GM18508 (cell line): ENCODE data around the gene RBFA.

Experiments used
- ATAC-seq: cut with Tn5 transposase; IDR thresholded peaks from one replicate; pipeline ENCODE4 v1.9.1; 2021; ENCODE audit warnings: moderate number of reproducible peaks; ENCODE audit not compliant: insufficient read depth, unreplicated experiment

RBFA gene

GRCh38 chr18:80068571-80069272 is 34.5 kb downstream of the RBFA start:
- no peak for ATAC-seq

DNA sequence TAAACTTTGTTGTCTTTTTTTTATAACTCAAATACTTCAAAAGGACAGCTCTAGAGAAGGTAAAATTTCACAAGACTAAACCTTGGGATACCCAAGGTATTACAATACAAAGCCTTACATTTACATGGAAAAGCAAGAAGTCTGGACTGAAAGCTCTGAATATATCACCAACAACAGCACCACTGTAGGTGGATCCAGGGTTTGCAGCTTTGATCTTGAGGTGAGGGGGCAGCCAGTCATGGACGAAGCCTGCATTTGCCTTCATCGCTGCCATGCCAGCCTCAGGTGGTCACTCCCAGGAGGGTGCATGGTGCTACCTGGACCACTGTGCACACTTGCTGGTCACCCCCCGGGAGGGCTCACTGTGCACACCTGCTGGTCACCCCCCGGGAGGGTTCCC is 36.6 kb downstream of the RBFA start:
- ATAC-seq = no peak

GRCh38 chr18:80074183-80074582 is 39.9 kb downstream of the RBFA start:
- no peak for ATAC-seq

DNA sequence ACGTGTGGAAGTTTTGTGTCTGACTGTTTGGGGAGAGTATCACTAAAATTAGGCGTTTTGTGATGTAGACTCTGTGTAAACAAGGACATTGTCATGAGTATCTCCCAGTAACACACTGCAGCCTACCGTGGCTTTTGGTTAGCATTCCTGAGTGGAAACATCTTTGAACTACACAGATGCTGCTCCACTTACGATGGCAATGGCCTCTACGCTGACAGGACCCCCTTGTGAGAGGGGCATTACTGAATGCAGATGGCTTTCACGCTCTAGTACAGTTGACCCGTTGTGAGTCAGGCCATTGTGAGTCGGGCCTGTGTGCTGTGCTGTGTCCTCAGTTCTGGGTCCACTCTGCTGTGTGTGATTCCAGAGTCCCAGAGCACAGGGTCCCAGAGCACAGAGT is 40.5 kb downstream of the RBFA start:
- no peak for ATAC-seq

GRCh38 chr18:80075940-80076339 is 41.7 kb downstream of the RBFA start:
- no peak for ATAC-seq

DNA sequence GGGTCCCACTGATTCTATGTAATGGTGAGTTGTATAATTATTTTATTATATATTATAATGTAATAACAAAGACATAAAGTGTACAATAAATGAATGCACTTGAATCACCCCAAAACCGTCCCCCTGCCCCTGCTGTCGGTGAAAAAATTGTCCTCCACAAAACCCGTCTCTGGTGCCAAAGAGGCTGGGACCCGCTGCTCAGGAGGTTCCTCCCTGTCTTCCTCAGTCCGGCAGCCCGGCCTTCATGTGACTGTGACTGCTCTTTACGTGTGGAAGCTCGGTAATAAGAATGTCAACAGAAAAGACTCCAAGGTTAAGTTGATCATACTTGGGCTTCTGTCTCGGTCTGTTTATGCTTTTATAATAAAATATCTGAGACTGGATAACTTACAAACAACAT is 42.1 kb downstream of the RBFA start:
- ATAC-seq = no peak

DNA sequence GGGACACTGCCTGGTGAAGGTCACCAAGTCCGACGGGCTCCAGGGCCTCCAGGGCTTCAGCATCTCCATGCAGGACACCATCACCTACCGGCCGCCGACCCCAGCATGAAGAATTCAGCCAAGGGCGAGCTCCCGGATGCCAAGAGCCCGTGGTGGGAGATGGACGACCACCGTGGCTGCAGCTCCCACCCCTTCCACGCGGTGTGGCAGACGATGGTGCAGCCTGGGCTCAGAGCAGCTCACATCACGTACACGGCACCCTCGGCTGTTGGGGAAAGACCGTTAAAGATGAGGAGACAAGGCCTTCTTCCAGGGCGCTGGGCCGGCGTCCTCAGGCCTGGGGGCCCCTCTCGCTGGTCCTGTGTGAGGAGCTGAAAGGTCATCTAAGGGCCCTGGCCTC is 43.6 kb downstream of the RBFA start:
- no peak for ATAC-seq
